ENCODE measurements around the gene MPIG6B.
"Not testable (repeated sequence)": the region's sequence is repeated elsewhere in the genome, so short reads cannot be mapped to it uniquely, and the experiment has no call there.

- not testable (repeated sequence) for TF ChIP-seq PAX5 (IDR thresholded peaks at IDR 0.05; ENCODE audit: insufficient read depth, low read length, severe bottlenecking); POLR2A (IDR thresholded peaks at IDR 0.05; ENCODE audit: low read depth, low read length); POLR2AphosphoS5 (IDR thresholded peaks at IDR 0.05; ENCODE audit: low read depth, low read length); TAF1 (IDR thresholded peaks at IDR 0.05; ENCODE audit: low read depth, low read length); SPI1 (IDR thresholded peaks at IDR 0.05; ENCODE audit: low read depth, low read length)
These were observed 14.0 kb upstream of the MPIG6B start for GRCh38 chr6:31709157-31709556.
